Measurements from ENCODE around the gene TCAIM. TPM values are rescaled to one million over a fixed set of nuclear protein-coding genes. Genes with fewer than 3 reads are reported as not detected.

Gene TCAIM
- total and polyA plus RNA-seq, 9 donors = 11.1 to 24.0 (median 21.9) TPM

- Histone ChIP-seq H3K9me3 (no peaks in the 10 kb centered on the region), H3K4me3 (no peak overlapping the region), H3K4me1 (ENCODE audit: insufficient read depth) (no peaks in the 10 kb centered on the region), H3K27me3 (no peaks in the 10 kb centered on the region), H3K36me3 (no peaks in the 10 kb centered on the region), H3K27ac (no peak overlapping the region)
- no peak for DNase-seq
- intact Hi-C loops (cut with DNase I) = no loop called here
- TF ChIP-seq POLR2A (IDR thresholded peaks at IDR 0.05) (no peak), EP300 (IDR thresholded peaks at IDR 0.05) (no peak)
- TF ChIP-seq, protein P1, sequence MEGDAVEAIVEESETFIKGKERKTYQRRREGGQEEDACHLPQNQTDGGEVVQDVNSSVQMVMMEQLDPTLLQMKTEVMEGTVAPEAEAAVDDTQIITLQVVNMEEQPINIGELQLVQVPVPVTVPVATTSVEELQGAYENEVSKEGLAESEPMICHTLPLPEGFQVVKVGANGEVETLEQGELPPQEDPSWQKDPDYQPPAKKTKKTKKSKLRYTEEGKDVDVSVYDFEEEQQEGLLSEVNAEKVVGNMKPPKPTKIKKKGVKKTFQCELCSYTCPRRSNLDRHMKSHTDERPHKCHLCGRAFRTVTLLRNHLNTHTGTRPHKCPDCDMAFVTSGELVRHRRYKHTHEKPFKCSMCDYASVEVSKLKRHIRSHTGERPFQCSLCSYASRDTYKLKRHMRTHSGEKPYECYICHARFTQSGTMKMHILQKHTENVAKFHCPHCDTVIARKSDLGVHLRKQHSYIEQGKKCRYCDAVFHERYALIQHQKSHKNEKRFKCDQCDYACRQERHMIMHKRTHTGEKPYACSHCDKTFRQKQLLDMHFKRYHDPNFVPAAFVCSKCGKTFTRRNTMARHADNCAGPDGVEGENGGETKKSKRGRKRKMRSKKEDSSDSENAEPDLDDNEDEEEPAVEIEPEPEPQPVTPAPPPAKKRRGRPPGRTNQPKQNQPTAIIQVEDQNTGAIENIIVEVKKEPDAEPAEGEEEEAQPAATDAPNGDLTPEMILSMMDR (IDR thresholded peaks at IDR 0.05) = no peak
- WGBS, 3 donors = 94 to 97% (median 97%) methylated on average over 5 of the region's 5 CpGs
These were observed 108.4 kb downstream of the TCAIM start for GRCh38 chr3:44446929-44447328.

DNA sequence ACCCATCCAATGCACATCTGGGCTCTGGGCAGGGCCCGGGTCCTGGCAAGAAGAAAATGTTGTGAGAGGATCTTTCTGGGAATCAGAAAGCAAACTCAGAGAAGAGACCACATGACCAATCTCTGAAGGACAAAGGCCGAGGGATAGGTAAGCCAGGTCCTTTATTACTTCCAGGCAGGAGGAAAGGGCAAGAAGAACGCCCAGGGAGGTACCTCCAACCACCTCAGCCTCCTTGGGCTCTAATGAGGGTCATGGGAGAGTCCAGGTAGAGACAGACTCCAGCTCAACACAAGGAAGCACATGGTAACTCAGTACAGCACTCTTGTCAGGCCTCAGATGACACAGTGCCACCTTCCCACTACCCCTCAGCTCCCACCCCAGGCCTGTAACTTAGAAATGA is 112.9 kb downstream of the TCAIM start:
- WGBS, 3 donors = 92 to 96% (median 93%) methylated on average over 3 of the region's 3 CpGs
- intact Hi-C loops (cut with DNase I) = no loop called here
- Histone ChIP-seq H3K27ac (no peak overlapping the region), H3K4me1 (ENCODE audit: insufficient read depth) (no peaks in the 10 kb centered on the region), H3K27me3 (no peaks in the 10 kb centered on the region), H3K4me3 (no peak overlapping the region), H3K36me3 (no peaks in the 10 kb centered on the region), H3K9me3 (no peaks in the 10 kb centered on the region)
- no peak for TF ChIP-seq POLR2A (IDR thresholded peaks at IDR 0.05)
- DNase-seq = no peak

- 74 to 91% (median 83%) methylated on average over 4 of the region's 4 CpGs for WGBS, 3 donors
- DNase-seq = no peak
- no peaks in the 10 kb centered on the region for H3K36me3 ChIP-seq
These were observed 115.7 kb downstream of the TCAIM start for GRCh38 chr3:44454258-44454657.

GRCh38 chr3:44455318-44455717 is 116.8 kb downstream of the TCAIM start:
- 98 to 100% (median 99%) methylated on average over 10 of the region's 10 CpGs for WGBS, 3 donors
- Histone ChIP-seq H3K9me3 (peaks cover 0 to 1% of the 10 kb centered on the region in 2 donors), H3K27ac (no peak overlapping the region), H3K4me1 (ENCODE audit: insufficient read depth) (no peaks in the 10 kb centered on the region), H3K27me3 (no peaks in the 10 kb centered on the region), H3K4me3 (no peak overlapping the region), H3K36me3 (no peaks in the 10 kb centered on the region)
- DNase-seq = no peak
- TF ChIP-seq, protein P1 (IDR thresholded peaks at IDR 0.05) = no peak
- intact Hi-C loops (cut with DNase I) = no loop called here

More at GRCh38 chr3:44454258-44454657, 115.7 kb downstream of the TCAIM start:
- Histone ChIP-seq H3K4me1 (ENCODE audit: insufficient read depth) (no peaks in the 10 kb centered on the region), H3K4me3 (no peak overlapping the region), H3K9me3 (no peaks in the 10 kb centered on the region), H3K27ac (no peak overlapping the region), H3K27me3 (no peaks in the 10 kb centered on the region)
- TF ChIP-seq POLR2A (IDR thresholded peaks at IDR 0.05) (no peak), EP300 (IDR thresholded peaks at IDR 0.05) (no peak)
- TF ChIP-seq, protein P1 (IDR thresholded peaks at IDR 0.05) = no peak
- intact Hi-C loops (cut with DNase I) = no loop called here

Other genes starting within 250 kb of the TCAIM start
- not detected for gene TOPAZ1, start 96.9 kb upstream of the TCAIM start, total RNA-seq
- gene TOPAZ1, start 96.9 kb upstream of the TCAIM start, polyA plus RNA-seq = under 1 TPM in 1 of 2 donors, not detected in 1; 0.02 TPM
- gene ZNF445, start 138.9 kb downstream of the TCAIM start, total RNA-seq = 10 to 100 TPM in 5 of 7 donors, 1 to 10 TPM in 2; 5.2 to 30.3 (median 25.9) TPM
- 10 to 100 TPM in 1 of 2 donors, 1 to 10 TPM in 1; 6.7 to 11.6 TPM for gene ZNF445, start 138.9 kb downstream of the TCAIM start, polyA plus RNA-seq
- gene ZKSCAN7, start 216.4 kb downstream of the TCAIM start, total RNA-seq = 10 to 100 TPM in 2 of 7 donors, 1 to 10 TPM in 5; 5.5 to 10.7 (median 7.7) TPM
- 1 to 10 TPM; 4.9 to 7.8 TPM for gene ZKSCAN7, start 216.4 kb downstream of the TCAIM start, polyA plus RNA-seq
- 10 to 100 TPM in 5 of 7 donors, 1 to 10 TPM in 2; 4.6 to 18.4 (median 12.5) TPM for gene ZNF660, start 246.2 kb downstream of the TCAIM start, total RNA-seq
- 1 to 10 TPM; 4.5 to 6.7 TPM for gene ZNF660, start 246.2 kb downstream of the TCAIM start, polyA plus RNA-seq